Common myeloid progenitor, CD34-positive (primary cell): ENCODE results near the gene SRSF9.

Experiments used
- CTCF ChIA-PET: fragments of 350-600 bp; sonication (Branson Sonifier 250); formaldehyde crosslinking; loops from one replicate; lab custom pipeline; 2021; ENCODE audit warnings: antibody characterized with exemption; lab: Charles Lee
- POLR2A ChIA-PET: fragments of 350-600 bp; sonication (Branson Sonifier 250); formaldehyde crosslinking; loops from one replicate; lab custom pipeline; 2021; ENCODE audit warnings: antibody characterized with exemption; lab: Charles Lee
- DNase-seq, 3 donors: peaks; one replicate each; pipeline versions ENCODE4 v3.0.0 to v3.0.0-alpha.2; 2013
- H3K27ac ChIP-seq, 2 experiments: 1 replicate in 1 of 2; 2 replicates in 1 of 2; pipeline ENCODE4 v1.7.0; 2013; ENCODE audit warnings: inconsistent platforms in 2 of 2, low read length in 2 of 2, mild to moderate bottlenecking in 2 of 2, low read depth in 1 of 2, moderate library complexity in 1 of 2; ENCODE audit not compliant: severe bottlenecking in 2 of 2, insufficient read depth in 1 of 2, poor library complexity in 1 of 2
- H3K27me3 ChIP-seq, 5 experiments: replicated peaks in 2 of 5; 1 replicate in 3 of 5; 2 replicates in 2 of 5; pipeline versions ENCODE4 v1.6.1 to v1.7.0; 2013; ENCODE audit warnings: low read length in 4 of 5, mild to moderate bottlenecking in 2 of 5, moderate library complexity in 2 of 5, inconsistent platforms in 1 of 5; ENCODE audit not compliant: insufficient read depth in 5 of 5, control insufficient read depth in 4 of 5
- H3K36me3 ChIP-seq, 4 experiments: 1 replicate in 2 of 4; 2 replicates in 2 of 4; pipeline versions ENCODE4 v1.6.1 to v1.7.0; 2013; ENCODE audit warnings: low read length in 3 of 4, control low read depth in 1 of 4, mild to moderate bottlenecking in 1 of 4; ENCODE audit not compliant: control insufficient read depth in 4 of 4, insufficient read depth in 4 of 4
- H3K4me1 ChIP-seq, 4 experiments: 1 replicate in 3 of 4; 2 replicates in 1 of 4; pipeline versions ENCODE4 v1.6.1 to v1.7.1; 2013; ENCODE audit warnings: low read length in 3 of 4, mild to moderate bottlenecking in 3 of 4, control low read depth in 1 of 4, inconsistent platforms in 1 of 4, moderate library complexity in 1 of 4; ENCODE audit not compliant: control insufficient read depth in 4 of 4, insufficient read depth in 4 of 4; ENCODE audit errors: control extremely low read depth in 1 of 4
- H3K4me3 ChIP-seq, 7 experiments: 1 replicate in 4 of 7; 2 replicates in 3 of 7; pipeline versions ENCODE4 v1.5.1 to v1.7.0; 2013; ENCODE audit warnings: mild to moderate bottlenecking in 7 of 7, low read length in 6 of 7, moderate library complexity in 6 of 7, inconsistent platforms in 2 of 7, low read depth in 2 of 7, control low read depth in 1 of 7; ENCODE audit not compliant: insufficient read depth in 4 of 7, control insufficient read depth in 1 of 7; ENCODE audit errors: extremely low read depth in 1 of 7
- H3K9me3 ChIP-seq, 5 experiments: 1 replicate in 4 of 5; 2 replicates in 1 of 5; pipeline versions ENCODE4 v1.6.1 to v1.7.1; 2013; ENCODE audit warnings: low read length in 4 of 5, mild to moderate bottlenecking in 2 of 5, inconsistent platforms in 1 of 5, low read depth in 1 of 5, moderate library complexity in 1 of 5; ENCODE audit not compliant: control insufficient read depth in 4 of 5, insufficient read depth in 2 of 5; ENCODE audit errors: control extremely low read depth in 1 of 5
- WGBS: methylation state at CpG from one replicate; pipeline ENCODE4 v1.1.5; 2013; ENCODE audit not compliant: insufficient coverage; 5-methylcytosine and 5-hydroxymethylcytosine counted together

The SRSF9 gene

GRCh38 chr12:120437735-120438494, 31.6 kb downstream of the SRSF9 start, which contains the start of gene COX6A1:
Gene COX6A1, plus strand, starts transcription at chr12:120438113. Its CDS starts 14 bp downstream, at chr12:120438127.
- H3K4me1 ChIP-seq, result peaks cover 8 to 23% (median 16%) of the 10 kb centered on the region in 4 experiments
- H3K36me3 ChIP-seq, result peaks cover 0 to 16% (median 9%) of the 10 kb centered on the region in 4 experiments
- peak within 1 kb of the TSS; percentile 77 to 93 (median 86) for H3K4me3 ChIP-seq
- peak within 1 kb of the TSS; percentile 58 to 83 for H3K27ac ChIP-seq
- no peaks in the 10 kb centered on the region for H3K27me3 ChIP-seq
- peak; percentile 99 for DNase-seq
- CTCF ChIA-PET, result interaction anchor here (1.1 to 29.5 kb wide), 5 partner anchors 9 to 59 kb away, joined by 4 to 545 read pairs (median 4); partner anchors contain the start of gene SRSF9
- 0% methylated on average over 38 of the region's 59 CpGs for WGBS
- H3K9me3 ChIP-seq, result no peaks in the 10 kb centered on the region
- POLR2A ChIA-PET, result no interaction called here

GRCh38 chr12:120432772-120433525, 36.6 kb downstream of the SRSF9 start:
- Histone ChIP-seq H3K4me1 (peaks cover 0 to 6% (median 5%) of the 10 kb centered on the region in 4 experiments), H3K36me3 (no peaks in the 10 kb centered on the region), H3K9me3 (no peaks in the 10 kb centered on the region), H3K27ac (no peak overlapping the region), H3K27me3 (peaks cover 0 to 7% (median 3%) of the 10 kb centered on the region in 5 experiments), H3K4me3 (no peak overlapping the region)
- no peak for DNase-seq
- ChIA-PET POLR2A (interaction anchor here (0.6 kb wide), 1 partner anchor 80 kb away, joined by 3 read pairs; no protein-coding TSS in a partner anchor), CTCF (interaction anchor here (0.8 to 29.5 kb wide), 5 partner anchors 32 to 106 kb away, joined by 3 to 545 read pairs (median 3); partner anchors contain the start of genes PLA2G1B and SRSF9)
- WGBS, result 70% methylated on average over 4 of the region's 10 CpGs

GRCh38 chr12:120429368-120429767, 40.2 kb downstream of the SRSF9 start:
- ChIA-PET POLR2A (interaction anchor here (0.6 kb wide), 1 partner anchor 127 kb away, joined by 6 read pairs; no protein-coding TSS in a partner anchor), CTCF (interaction anchor here (1.0 to 4.2 kb wide), 12 partner anchors 11 to 77 kb away, joined by 3 to 20 read pairs (median 6); no protein-coding TSS in a partner anchor)
- 86% methylated on average over 6 of the region's 7 CpGs for WGBS

DNA sequence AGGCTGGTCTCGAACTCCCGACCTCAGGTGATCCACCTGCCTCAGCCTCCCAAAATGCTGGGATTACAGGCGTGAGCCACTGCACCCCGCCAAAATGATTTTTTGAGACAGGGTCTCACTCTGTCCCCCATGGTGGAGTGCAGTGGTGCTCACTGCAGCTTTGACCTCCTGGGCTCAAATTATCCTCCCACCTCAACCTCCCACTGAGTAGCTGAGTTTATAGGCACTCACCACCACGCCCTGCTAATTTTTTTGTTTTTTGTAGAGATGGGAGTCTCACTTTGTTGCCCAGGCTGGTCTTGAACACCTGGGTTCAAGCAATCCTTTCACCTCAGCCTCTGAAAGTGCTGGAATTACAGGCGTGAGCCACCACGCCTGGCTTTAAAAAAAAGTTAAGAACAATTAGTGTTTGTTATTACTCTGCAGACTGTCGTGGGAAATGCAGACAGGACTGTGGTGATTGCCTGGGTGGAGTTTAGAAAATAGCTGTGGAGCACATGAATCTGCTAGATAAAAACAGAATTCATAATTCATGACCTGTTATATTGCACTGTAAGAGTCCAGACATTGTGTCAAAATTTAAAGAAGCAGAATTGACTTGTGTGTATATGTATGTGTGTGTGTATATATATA, 40.8 kb downstream of the SRSF9 start:
- H3K27me3 ChIP-seq, result peaks cover 0 to 7% (median 3%) of the 10 kb centered on the region in 5 experiments
- POLR2A ChIA-PET, result no interaction called here
- H3K9me3 ChIP-seq, result no peaks in the 10 kb centered on the region
- DNase-seq, result no peak
- no peak overlapping the region for H3K4me3 ChIP-seq
- CTCF ChIA-PET, result interaction anchor here (0.8 to 4.2 kb wide), 16 partner anchors 9 to 101 kb away, joined by 3 to 20 read pairs (median 5); partner anchors contain the start of genes COX6A1 and PLA2G1B
- WGBS, result 76% methylated on average over 7 of the region's 8 CpGs
- no peaks in the 10 kb centered on the region for H3K36me3 ChIP-seq
- H3K4me1 ChIP-seq, result no peaks in the 10 kb centered on the region
- H3K27ac ChIP-seq, result no peak overlapping the region

More at GRCh38 chr12:120429368-120429767, 40.2 kb downstream of the SRSF9 start:
- Histone ChIP-seq H3K27me3 (peaks cover 0 to 7% (median 3%) of the 10 kb centered on the region in 5 experiments), H3K27ac (no peak overlapping the region), H3K4me1 (no peaks in the 10 kb centered on the region), H3K9me3 (no peaks in the 10 kb centered on the region), H3K36me3 (no peaks in the 10 kb centered on the region), H3K4me3 (no peak overlapping the region)
- DNase-seq, result no peak

GRCh38 chr12:120425797-120426196, 43.8 kb downstream of the SRSF9 start:
- ChIA-PET POLR2A (no interaction called here), CTCF (interaction anchor here (1.2 kb wide), 1 partner anchor 136 kb away, joined by 3 read pairs; no protein-coding TSS in a partner anchor)
- Histone ChIP-seq H3K36me3 (no peaks in the 10 kb centered on the region), H3K4me1 (no peaks in the 10 kb centered on the region), H3K27ac (no peak overlapping the region), H3K27me3 (peaks cover 0 to 7% (median 3%) of the 10 kb centered on the region in 5 experiments), H3K4me3 (no peak overlapping the region), H3K9me3 (no peaks in the 10 kb centered on the region)
- 100% methylated on average over 2 of the region's 3 CpGs for WGBS
- DNase-seq, result no peak

DNA sequence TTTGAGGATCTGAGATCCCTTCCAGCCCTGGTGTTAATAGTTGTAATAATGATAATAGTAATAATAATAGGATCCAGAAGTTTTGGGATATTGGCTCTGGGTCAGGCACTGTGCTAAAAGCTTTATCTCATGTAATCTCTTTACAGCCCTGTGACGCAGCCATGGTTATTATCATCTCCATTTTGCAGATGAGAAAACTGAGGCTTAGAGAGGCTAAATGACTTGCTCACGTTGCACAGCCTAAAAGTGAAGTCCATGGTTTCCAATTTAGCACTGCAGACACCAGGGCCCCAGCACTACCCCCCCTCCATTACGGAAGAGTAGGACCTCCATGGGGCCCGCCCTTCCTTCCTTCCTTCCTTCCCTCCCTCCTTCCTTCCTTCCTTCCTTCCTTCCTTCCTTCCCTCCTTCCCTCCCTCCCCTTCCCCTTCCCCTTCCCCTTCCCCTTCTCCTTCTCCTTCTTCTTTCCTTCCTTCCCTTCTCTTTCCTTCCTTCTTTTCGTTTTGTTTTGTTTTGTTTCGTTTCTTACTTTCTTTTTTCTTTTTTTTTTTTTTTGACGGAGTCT, 46.6 kb downstream of the SRSF9 start:
- no peaks in the 10 kb centered on the region for H3K36me3 ChIP-seq
- H3K4me3 ChIP-seq, result no peak overlapping the region
- H3K27me3 ChIP-seq, result peaks cover 0 to 5% (median 0%) of the 10 kb centered on the region in 5 experiments
- no peak overlapping the region for H3K27ac ChIP-seq
- CTCF ChIA-PET, result interaction anchor here (1.0 kb wide), 1 partner anchor 46 kb away, joined by 3 read pairs; no protein-coding TSS in a partner anchor
- POLR2A ChIA-PET, result no interaction called here
- H3K9me3 ChIP-seq, result no peaks in the 10 kb centered on the region
- WGBS, result 68% methylated on average over 5 of the region's 7 CpGs
- H3K4me1 ChIP-seq, result no peaks in the 10 kb centered on the region
- no peak for DNase-seq
